ENCODE results near the gene ZNF580. TPM values are rescaled to one million over a fixed set of nuclear protein-coding genes. Genes with fewer than 3 reads are reported as not detected.

Gene ZNF580
- total RNA-seq, 1 experiment from 2014 or later: 32.0 TPM

DNA sequence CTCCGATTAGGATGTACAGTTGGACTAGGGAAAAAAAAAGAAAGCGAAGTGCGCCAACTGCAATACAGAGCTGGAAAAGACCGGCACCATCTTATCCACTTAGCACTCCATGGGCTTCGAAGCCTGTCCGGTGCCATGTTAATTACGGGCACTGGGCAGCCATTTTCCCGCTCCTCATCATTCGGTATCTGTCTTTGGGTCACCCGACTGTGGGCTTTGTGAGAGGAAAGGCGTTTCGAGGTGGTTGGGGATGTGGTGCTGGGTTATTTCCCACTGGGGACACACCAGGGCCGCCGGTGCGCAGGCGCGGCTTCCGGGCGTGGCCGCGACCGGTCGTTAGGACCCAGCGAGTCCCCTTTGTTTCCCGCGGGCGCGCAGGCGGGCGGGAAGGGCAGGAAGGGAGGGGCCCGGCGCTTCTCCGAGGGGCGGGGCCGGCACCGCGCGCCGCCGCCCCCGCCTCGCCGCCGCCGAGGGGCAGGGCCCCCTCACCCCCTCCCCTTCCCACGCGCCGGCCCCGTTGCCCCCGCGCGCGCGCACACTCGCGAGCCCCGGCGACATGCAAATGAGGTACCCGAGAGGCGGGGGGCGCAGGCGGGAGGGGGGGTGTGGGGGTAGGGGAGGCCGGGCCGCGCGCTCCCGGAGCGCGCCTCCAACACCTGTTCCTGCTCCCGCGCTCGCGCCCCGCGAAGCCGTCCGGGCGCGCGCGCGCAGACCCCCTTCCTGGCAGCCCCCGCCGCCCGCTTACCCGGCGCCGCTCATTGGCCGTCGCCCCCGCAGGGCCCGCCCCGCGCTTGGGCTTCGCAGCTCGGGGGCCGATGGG lies 40.8 kb upstream of the ZNF580 start, which contains the start of gene ZNF524 (continued):
- TF ChIP-seq, protein P1, sequence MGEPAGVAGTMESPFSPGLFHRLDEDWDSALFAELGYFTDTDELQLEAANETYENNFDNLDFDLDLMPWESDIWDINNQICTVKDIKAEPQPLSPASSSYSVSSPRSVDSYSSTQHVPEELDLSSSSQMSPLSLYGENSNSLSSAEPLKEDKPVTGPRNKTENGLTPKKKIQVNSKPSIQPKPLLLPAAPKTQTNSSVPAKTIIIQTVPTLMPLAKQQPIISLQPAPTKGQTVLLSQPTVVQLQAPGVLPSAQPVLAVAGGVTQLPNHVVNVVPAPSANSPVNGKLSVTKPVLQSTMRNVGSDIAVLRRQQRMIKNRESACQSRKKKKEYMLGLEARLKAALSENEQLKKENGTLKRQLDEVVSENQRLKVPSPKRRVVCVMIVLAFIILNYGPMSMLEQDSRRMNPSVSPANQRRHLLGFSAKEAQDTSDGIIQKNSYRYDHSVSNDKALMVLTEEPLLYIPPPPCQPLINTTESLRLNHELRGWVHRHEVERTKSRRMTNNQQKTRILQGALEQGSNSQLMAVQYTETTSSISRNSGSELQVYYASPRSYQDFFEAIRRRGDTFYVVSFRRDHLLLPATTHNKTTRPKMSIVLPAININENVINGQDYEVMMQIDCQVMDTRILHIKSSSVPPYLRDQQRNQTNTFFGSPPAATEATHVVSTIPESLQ (CRISPR knock-in tag; IDR thresholded peaks at IDR 0.05): no peak
- TF ChIP-seq JAZF1 (CRISPR knock-in tag; IDR thresholded peaks at IDR 0.05) (no peak), ZNF671 (CRISPR knock-in tag; IDR thresholded peaks at IDR 0.05) (no peak), GABPB1 (CRISPR knock-in tag; IDR thresholded peaks at IDR 0.05) (no peak), ESRRA (CRISPR knock-in tag; IDR thresholded peaks at IDR 0.05; ENCODE audit: borderline replicate concordance) (no peak), SP1 (CRISPR knock-in tag; conservative IDR thresholded peaks at IDR 0.05) (peak; percentile 74), KAT7 (CRISPR knock-in tag; IDR thresholded peaks at IDR 0.05; ENCODE audit: borderline replicate concordance) (no peak), MXD4 (CRISPR knock-in tag; IDR thresholded peaks at IDR 0.05; ENCODE audit: borderline replicate concordance) (no peak), JUN (CRISPR knock-in tag; IDR thresholded peaks at IDR 0.05) (no peak), CREM (CRISPR knock-in tag; IDR thresholded peaks at IDR 0.05) (no peak), ATF1 (CRISPR knock-in tag; IDR thresholded peaks at IDR 0.05) (no peak), FOXJ3 (CRISPR knock-in tag; IDR thresholded peaks at IDR 0.05; ENCODE audit: borderline replicate concordance) (no peak), GTF2I (CRISPR knock-in tag; conservative IDR thresholded peaks at IDR 0.05) (no peak), NR3C1 (CRISPR knock-in tag; conservative IDR thresholded peaks at IDR 0.05; ENCODE audit: low read depth) (no peak), ELF4 (CRISPR knock-in tag; IDR thresholded peaks at IDR 0.05; ENCODE audit: low read depth) (no peak), NFYB (CRISPR knock-in tag; conservative IDR thresholded peaks at IDR 0.05; ENCODE audit: low read depth) (peak; percentile 63; the same call in 1 of the 2 replicates), RELA (CRISPR knock-in tag; IDR thresholded peaks at IDR 0.05; ENCODE audit: borderline replicate concordance) (no peak), TEAD4 (CRISPR knock-in tag; IDR thresholded peaks at IDR 0.05) (0 out of 2 replicates have a peak, but pooled peaks have one; percentile 19), TEAD1 (CRISPR knock-in tag; IDR thresholded peaks at IDR 0.05) (no peak)
- TF ChIP-seq, protein P2, sequence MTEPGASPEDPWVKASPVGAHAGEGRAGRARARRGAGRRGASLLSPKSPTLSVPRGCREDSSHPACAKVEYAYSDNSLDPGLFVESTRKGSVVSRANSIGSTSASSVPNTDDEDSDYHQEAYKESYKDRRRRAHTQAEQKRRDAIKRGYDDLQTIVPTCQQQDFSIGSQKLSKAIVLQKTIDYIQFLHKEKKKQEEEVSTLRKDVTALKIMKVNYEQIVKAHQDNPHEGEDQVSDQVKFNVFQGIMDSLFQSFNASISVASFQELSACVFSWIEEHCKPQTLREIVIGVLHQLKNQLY (CRISPR knock-in tag; IDR thresholded peaks at IDR 0.05): no peak
- TF ChIP-seq, protein P3, sequence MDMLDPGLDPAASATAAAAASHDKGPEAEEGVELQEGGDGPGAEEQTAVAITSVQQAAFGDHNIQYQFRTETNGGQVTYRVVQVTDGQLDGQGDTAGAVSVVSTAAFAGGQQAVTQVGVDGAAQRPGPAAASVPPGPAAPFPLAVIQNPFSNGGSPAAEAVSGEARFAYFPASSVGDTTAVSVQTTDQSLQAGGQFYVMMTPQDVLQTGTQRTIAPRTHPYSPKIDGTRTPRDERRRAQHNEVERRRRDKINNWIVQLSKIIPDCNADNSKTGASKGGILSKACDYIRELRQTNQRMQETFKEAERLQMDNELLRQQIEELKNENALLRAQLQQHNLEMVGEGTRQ (CRISPR knock-in tag; IDR thresholded peaks at IDR 0.05): no peak
- TF ChIP-seq, protein P4, sequence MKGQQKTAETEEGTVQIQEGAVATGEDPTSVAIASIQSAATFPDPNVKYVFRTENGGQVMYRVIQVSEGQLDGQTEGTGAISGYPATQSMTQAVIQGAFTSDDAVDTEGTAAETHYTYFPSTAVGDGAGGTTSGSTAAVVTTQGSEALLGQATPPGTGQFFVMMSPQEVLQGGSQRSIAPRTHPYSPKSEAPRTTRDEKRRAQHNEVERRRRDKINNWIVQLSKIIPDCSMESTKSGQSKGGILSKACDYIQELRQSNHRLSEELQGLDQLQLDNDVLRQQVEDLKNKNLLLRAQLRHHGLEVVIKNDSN (CRISPR knock-in tag; IDR thresholded peaks at IDR 0.05): 0 out of 2 replicates have a peak, but pooled peaks have one; percentile 15
- TF ChIP-seq, protein P5, sequence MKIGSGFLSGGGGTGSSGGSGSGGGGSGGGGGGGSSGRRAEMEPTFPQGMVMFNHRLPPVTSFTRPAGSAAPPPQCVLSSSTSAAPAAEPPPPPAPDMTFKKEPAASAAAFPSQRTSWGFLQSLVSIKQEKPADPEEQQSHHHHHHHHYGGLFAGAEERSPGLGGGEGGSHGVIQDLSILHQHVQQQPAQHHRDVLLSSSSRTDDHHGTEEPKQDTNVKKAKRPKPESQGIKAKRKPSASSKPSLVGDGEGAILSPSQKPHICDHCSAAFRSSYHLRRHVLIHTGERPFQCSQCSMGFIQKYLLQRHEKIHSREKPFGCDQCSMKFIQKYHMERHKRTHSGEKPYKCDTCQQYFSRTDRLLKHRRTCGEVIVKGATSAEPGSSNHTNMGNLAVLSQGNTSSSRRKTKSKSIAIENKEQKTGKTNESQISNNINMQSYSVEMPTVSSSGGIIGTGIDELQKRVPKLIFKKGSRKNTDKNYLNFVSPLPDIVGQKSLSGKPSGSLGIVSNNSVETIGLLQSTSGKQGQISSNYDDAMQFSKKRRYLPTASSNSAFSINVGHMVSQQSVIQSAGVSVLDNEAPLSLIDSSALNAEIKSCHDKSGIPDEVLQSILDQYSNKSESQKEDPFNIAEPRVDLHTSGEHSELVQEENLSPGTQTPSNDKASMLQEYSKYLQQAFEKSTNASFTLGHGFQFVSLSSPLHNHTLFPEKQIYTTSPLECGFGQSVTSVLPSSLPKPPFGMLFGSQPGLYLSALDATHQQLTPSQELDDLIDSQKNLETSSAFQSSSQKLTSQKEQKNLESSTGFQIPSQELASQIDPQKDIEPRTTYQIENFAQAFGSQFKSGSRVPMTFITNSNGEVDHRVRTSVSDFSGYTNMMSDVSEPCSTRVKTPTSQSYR (CRISPR knock-in tag; IDR thresholded peaks at IDR 0.05): no peak
- TF ChIP-seq, protein P6, sequence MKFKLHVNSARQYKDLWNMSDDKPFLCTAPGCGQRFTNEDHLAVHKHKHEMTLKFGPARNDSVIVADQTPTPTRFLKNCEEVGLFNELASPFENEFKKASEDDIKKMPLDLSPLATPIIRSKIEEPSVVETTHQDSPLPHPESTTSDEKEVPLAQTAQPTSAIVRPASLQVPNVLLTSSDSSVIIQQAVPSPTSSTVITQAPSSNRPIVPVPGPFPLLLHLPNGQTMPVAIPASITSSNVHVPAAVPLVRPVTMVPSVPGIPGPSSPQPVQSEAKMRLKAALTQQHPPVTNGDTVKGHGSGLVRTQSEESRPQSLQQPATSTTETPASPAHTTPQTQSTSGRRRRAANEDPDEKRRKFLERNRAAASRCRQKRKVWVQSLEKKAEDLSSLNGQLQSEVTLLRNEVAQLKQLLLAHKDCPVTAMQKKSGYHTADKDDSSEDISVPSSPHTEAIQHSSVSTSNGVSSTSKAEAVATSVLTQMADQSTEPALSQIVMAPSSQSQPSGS (CRISPR knock-in tag; IDR thresholded peaks at IDR 0.05; ENCODE audit: borderline replicate concordance, low read depth): no peak
- TF ChIP-seq, protein P7, sequence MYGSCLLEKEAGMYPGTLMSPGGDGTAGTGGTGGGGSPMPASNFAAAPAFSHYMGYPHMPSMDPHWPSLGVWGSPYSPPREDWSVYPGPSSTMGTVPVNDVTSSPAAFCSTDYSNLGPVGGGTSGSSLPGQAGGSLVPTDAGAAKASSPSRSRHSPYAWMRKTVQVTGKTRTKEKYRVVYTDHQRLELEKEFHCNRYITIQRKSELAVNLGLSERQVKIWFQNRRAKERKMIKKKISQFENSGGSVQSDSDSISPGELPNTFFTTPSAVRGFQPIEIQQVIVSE (CRISPR knock-in tag; IDR thresholded peaks at IDR 0.05; ENCODE audit: borderline replicate concordance): no peak

Measured in WTC11 (cell line).